ENCODE results near the gene ZNF430.
A peak's percentile ranks its signal among the peaks of the same experiment; 100 is the strongest.
"Not testable (repeated sequence)": the region's sequence is repeated elsewhere in the genome, so short reads cannot be mapped to it uniquely, and the experiment has no call there.

The ZNF430 gene

DNA sequence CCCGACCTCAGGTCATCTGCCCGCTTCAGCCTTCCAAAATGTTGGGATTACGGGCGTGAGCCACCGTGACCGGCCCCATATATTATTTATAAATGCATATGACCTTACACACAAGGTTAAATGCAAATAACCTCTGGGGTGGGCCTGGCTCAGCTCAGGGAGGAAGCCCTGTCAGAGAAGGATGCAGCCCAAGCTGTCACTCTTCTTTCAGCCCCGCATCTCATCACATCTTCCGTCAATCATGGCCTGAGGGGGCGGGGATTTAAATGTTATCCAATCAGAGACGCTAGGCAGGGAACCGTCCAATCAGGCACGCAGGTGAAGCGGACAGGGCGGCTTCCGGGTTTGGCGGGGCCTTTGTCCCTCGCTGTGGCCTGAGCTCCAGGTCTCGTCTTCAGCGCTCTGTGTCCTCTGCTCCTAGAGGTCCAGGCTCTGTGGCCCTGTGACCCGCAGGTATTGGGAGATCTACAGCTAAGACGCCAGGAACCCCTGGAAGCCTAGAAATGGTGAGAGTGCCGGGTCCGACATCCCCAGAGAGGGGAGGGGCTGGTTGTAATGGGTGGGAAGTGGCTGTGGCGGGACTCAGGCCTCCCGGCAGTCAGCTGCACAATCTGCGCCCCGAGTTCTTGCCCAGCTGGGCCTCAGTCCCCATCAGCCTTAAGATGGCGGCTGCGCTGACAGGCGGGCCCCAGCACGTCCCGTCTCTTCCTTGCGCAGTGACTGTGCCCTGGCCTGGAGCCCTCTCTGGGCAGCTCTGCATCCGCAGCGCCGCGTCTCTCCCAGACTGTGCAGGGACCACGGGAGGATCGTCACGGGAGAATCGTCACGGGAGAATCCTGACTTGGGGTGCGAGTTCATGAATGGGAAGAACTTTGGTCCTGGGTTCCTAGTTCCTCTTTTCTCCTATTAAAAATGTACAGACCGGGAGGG lies at the start of gene ZNF430:
TSS of gene ZNF430 (plus strand) at position 360 of the 930 bp plus-strand sequence. CDS start at position 504, 144 bp downstream.
- peak within 1 kb of the TSS; percentile 60 to 95 (median 83) for H3K4me3 ChIP-seq
- H3K27ac ChIP-seq: peak within 1 kb of the TSS; percentile 10 to 96 (median 92)

DNA sequence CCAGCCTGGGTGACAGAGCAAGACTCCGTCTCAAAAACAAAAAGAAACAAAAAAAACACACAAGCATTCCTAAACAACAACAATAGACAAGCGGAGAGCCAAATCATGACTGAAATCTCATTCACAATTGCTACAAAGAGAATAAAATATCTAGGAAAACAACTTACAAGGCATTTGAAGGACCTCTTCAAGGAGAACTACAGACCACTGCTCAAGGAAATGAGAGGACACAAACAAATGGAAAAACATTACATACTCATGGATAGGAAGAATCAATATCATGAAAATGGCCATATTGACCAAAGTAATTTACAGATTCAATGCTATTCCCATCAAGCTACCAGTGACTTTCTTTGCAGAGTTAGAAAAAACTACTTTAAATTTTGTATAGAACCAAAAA lies 27.7 kb upstream of the ZNF430 start:
- not testable (repeated sequence) for H3K4me3 ChIP-seq, H3K27ac ChIP-seq

DNA sequence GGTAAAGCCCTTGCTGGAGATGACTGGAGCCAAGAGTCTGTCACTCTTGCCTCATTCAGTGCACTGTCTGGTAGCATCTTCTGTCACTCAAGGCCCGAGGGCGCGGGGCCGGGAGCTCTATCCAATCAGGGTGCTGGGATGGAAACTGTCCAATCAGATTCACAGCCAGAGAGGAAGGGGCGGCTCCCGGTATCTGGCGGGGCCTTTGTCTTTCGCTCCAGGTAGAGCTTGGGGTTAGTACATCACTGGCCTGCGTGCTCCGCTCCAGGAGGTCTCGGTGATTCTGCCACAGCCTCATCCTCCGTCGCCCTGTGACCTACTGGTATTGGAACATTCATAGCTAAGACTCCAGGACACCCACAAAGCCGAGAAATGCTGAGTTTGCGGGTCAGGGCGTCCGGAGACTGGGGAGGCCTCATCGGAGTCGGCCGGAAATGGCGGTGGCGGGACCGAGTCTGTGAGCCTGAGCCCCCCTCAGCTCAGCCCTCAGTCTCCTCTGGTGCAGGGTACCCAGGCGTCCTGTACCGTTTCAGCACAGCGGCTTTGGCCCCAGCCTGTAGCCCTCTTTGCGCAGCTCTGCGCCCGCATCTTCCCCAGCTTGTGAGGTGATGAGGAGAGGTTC lies 20.6 kb upstream of the ZNF430 start:
- H3K4me3 ChIP-seq: peak overlapping the region in 6 of 7 experiments; percentile 24 to 44 (median 40)
- no peak overlapping the region for H3K27ac ChIP-seq

DNA sequence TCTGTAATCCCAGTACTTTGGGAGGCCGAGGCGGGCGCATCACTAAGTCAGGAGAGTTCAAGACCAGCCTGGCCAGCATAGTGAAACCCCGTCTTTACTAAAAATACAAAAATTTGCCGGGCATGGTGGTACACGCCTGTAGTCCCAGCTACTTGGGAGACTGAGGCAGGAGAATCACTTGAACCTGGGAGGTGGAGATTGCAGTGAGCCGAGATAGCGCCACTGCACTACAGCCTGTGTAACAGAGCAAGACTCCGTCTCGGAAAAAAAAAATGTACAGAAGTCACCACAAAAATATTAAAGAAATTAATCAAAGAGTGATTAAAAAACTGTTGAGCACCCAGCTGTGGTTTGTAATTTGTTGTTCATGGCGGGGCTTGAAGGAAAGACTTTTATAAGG lies 781 bp downstream of the ZNF430 start:
- peak overlapping the region; percentile 10 to 96 (median 92) for H3K27ac ChIP-seq
- H3K4me3 ChIP-seq: peak overlapping the region; percentile 60 to 95 (median 83)

DNA sequence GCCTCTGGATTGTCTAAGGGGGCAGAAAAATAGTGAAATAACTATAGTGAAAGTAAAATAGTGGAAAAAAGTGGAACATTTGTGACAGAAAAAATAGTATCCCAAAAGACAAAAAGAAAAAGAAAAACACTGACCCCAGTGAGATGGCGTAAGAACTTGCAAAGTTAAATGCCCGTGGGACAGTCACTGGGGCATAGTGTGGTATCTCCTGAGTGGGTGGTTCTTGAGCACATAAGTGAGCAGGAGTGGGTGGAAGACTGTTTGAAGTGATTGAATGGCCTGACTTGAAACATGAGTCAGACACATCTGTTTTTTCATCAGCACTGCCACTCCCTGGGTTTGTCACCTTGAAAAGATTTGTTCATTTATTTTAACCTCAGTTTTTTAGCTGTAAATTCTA lies 2.5 kb downstream of the ZNF430 start:
- Histone ChIP-seq H3K27ac (peak overlapping the region in 19 of 21 experiments; percentile 13 to 79 (median 47)), H3K4me3 (peak overlapping the region in 1 of 7 experiments; percentile 60)

DNA sequence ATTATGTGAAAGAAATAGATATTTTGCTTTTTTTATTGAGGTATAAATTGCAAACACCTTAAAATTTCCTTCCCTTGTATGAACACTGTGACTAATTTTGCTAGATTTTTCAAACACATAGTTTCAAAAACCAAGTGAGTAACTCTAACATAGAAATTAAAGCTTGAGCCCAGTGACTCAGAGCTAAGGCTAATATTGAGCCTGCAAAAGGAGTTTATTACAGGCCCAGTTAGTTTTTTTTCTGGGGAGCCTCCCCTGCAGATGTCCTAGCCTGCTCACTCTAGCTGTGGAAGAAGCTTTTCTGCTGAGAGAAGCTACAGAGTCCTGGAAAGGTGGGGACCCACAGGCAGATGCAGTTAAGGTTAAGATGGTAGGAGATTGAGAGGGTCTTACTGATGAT lies 3.4 kb downstream of the ZNF430 start:
- Histone ChIP-seq H3K27ac (peak overlapping the region in 15 of 21 experiments; percentile 2 to 79 (median 47)), H3K4me3 (no peak overlapping the region)

DNA sequence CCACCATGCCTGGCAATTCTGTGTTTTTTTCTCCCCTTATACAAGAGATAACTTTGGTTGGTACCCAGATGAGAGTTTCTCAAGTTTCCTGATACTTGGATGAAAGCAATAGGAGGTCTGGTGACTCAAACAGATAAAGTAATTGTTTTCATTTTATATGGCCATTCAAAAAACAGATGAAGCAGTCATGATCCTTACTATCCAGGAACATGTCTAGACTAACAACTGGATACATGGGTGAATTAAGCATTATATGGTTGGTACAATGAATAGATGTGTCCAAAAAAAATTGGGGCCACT lies 8.5 kb downstream of the ZNF430 start:
- Histone ChIP-seq H3K27ac (no peak overlapping the region), H3K4me3 (no peak overlapping the region)

DNA sequence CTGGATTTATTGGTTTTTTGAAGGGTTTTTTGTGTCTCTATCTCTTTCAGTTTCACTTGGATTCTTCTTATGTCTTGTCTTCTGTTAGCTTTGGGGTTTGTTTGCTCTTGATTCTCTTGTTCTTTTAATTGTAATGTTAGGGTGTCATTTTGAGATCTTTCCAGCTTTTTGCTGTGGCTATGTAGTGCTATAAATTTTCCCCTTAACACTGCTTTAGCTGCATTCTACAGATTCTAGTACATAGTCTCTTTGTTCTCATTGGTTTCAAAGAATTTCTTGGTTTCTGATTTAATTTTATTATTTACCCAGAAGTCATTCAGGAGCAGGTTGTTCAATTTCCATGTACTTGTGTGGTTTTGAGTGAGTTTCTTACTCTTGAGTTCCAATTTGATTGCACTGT lies 24.6 kb downstream of the ZNF430 start:
- Histone ChIP-seq H3K4me3 (no peak overlapping the region), H3K27ac (no peak overlapping the region)

DNA sequence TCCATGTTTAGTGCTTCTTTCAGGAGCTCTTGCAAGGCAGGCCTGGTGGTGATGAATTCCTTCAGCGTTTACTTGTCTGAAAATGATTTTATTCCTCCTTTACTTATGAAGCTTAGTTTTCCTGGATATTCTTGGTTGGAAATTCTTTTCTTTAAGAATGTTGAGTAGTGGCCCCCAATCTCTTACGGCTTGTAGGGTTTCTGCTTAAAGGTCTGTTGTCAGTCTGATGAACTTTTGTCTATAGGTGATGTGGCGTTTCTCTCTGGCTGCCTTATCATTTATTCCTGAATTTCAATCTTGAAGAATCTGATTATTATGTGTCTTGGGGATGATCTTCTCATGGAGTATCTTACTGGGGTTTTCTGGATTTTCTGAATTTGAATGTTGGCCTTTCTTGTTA lies 26.0 kb downstream of the ZNF430 start:
- H3K27ac ChIP-seq: no peak overlapping the region

DNA sequence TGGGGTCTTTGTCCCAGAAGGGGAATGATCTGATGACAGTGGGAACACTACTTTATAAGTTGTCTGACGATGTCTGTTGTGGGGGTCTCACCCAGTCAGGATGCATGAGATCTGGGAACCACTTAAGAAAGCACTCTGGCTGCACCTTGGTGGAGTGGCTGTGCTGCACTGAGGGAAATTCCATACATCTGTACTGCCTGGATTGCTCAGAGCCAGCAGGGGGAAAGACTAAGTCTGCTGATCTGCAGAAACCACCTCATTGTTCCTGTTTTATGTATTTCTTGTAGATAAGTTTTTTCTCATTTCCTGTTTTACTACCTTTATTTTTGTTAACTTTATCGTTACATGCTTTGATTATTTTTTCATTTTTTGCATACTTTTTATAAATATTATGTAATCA lies 27.3 kb downstream of the ZNF430 start:
- Histone ChIP-seq H3K4me3 (no peak overlapping the region), H3K27ac (no peak overlapping the region)

More for the DNA sequence above, 26.0 kb downstream of the ZNF430 start:
- no peak overlapping the region for H3K4me3 ChIP-seq

DNA sequence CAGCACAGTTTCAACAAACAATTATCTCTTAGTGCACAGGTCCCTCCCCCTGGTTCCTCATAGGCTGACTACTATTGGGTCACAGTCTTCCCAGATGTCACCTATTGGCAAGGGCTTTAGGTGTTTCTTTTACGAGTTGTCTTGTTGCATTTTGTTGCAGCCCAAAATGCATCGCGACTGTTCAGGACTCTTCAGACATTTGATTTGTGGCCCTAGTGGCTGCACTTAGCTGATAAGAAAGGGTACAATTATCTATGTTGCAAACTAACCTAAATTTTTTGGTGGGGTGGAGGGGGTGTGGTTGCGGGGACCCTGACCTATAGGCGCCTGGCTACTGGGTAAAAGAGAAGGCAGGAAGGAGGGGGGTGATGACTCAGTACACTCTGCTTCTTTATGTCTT lies 32.4 kb downstream of the ZNF430 start:
- Histone ChIP-seq H3K27ac (no peak overlapping the region), H3K4me3 (no peak overlapping the region)

DNA sequence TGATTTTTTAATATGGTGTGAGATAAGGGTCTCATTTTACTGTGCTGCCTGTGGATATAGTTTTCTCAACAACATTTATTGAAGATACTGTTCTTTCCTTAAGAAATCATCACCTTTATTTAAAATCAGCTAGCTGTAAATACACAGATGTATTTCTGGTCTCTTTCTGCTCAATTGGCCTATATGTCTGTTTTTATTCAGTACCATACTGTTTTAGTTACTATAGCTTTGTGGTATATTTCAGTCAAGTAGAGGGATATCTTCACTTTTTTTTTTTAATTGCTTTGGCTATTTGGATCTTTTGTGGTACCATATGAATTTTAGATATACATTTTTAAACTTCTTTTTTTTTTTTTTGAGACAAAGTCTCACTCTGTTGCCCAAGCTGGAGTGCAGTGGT lies 44.9 kb downstream of the ZNF430 start:
- Histone ChIP-seq H3K27ac (no peak overlapping the region), H3K4me3 (no peak overlapping the region)

DNA sequence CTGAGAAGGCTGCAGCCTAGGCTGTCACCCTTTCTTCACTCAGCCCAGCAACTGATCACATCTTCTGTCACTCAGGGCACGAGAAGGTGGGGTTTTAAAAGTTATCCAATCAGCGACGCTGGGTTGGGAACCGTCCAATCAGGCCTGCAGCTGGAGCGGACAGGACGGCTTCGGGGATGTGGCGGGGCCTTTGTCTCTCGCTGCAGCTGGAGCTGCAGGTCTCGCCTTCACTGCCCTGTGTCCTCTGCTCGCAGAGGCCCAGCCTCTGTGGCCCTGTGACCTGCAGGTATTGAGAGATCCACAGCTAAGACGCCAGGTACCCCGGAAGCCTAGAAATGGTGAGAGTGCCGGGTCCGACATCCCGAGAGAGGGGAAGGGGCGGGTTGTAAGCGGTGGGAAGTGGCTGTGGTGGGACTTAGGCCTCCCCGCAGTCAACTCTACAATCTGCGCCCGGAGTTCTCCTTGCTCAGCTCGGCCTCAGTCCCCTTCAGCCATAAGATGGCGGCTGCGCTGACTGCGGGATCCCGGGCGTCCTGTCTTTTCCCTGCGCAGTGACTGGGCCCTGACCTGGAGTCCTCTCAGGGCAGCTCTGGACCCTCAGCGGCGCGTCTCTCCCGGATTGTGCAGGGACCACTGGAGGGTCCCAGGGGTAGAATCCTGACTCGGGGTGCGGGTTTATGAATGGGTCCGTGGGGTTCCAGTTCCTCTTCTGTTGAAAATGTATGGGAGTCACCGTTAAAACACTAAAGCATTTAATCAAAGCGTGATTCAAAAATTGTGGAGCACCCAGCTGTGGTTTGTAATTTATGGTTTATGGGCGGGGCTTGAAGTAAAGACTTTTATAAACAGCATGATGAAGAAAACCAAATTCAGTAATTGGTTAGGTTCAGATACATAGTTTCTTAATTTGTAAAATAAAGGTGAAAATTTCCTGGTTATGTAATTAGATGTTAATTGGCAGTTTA lies 61.8 kb downstream of the ZNF430 start, which contains the start of gene ZNF714:
TSS of gene ZNF714 (plus strand) at position 193 of the 965 bp plus-strand sequence. CDS start 16,066 bp downstream, outside the sequence.
- Histone ChIP-seq H3K4me3 (peak within 1 kb of the TSS; percentile 48 to 67 (median 56)), H3K27ac (peak within 1 kb of the TSS in 16 of 21 experiments; percentile 43 to 79 (median 66))

DNA sequence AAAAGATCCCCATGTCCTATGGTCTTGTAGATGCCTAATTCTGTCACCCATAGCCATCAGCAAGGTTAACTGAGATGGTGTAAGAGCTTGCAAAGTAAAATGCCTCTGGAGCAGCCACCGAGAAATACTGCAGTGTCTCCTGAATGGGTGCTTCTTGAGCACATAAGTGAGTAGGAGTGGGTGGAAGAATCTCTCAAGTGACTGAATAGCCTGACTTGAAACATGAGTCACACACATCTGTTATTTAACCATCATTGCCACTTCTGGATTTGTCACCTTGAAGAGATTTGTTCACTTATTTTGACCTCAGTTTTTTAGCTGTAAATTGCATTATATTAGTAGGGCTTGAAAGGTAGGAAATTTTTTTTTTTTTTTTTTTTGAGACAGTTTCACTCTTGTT lies 63.9 kb downstream of the ZNF430 start:
- Histone ChIP-seq H3K4me3 (no peak overlapping the region), H3K27ac (no peak overlapping the region)

DNA sequence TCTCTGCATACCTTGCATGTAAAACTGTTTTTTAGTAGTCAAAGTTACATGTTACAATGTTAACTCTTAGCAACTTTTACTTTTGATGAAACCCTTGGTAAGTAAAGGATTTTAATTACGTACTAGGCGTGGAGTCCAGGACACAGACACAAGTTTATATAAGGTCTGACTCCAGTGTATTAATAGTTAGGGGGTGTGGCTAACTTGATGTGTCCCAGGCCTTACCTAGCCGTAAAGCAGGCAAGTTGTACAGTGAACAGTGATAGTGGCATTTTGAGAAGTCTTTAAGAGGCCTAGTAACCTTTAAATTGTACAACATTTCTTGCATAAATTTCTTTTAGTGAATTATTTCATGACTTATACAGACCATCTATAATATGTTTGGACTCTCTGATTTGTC lies 67.4 kb downstream of the ZNF430 start:
- Histone ChIP-seq H3K4me3 (no peak overlapping the region), H3K27ac (no peak overlapping the region)

DNA sequence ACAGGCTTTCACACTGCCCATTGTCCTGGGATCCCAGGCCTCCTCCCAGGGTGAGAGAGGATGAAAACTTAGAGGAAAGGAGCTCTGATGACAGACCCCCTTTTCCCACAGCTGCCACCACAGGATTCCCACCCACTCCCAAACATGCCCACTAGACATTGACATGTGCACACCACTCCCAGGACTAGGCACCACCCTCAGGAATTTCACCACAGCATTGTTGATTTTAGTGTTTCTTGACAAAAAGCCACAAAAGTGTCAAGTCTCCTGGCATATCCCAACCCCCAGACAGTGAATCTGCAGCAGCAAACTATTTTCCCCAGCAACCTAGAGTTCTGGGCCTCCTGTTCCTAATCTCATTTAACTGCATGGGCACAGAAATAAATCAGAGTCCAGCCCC lies 71.7 kb downstream of the ZNF430 start:
- H3K4me3 ChIP-seq: no peak overlapping the region
- H3K27ac ChIP-seq: no peak overlapping the region

DNA sequence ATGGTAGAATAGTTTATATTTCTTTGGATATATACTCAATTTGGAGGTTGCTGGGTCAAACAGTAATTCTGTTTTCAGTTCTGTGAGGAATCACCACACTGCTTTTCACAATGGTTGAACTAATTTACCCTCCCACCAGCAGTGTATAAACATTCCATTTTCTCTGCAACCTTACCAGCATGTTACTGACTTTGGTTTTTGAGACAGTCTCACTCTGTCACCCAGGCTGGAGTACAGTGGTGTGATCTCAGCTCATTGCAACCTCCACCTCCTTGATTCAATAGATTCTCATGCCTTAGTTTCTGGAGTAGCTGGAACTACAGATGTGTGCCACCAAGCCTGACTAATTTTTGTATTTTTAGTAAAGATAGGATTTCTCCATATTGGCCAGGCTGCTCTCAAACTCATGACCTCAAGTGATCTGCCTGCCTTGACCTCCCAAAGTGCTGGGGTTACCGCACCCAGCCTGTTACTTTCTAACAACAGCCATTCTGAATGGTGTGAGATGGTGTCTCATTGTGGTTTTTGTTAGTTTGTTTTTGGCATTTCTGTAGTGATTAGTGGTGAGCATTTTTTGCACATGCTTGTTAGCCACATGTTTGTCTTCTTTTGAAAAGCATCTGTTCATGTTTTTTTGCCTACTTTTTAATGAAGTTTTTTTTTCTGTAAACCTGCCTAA lies 74.0 kb downstream of the ZNF430 start:
- no peak overlapping the region for H3K4me3 ChIP-seq
- no peak overlapping the region for H3K27ac ChIP-seq

DNA sequence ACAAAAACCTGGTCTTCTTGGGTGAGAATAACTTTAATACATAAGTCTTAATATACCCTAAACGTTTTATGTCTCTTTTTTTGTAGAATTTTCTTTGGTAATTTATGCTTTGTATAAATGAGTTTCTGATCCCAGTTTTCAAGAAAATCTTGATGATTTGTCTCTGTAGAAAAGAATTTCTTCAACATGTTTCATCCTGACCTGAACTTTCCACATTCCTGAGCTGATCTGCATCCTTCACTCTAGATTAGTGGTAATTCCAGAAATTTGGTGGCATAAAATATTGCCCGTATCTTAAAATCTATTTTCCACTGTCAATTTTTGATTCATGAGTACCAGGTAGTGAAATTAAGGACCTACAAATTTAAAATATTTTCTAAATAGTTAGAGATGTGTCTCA lies 77.8 kb downstream of the ZNF430 start:
- no peak overlapping the region for H3K4me3 ChIP-seq
- no peak overlapping the region for H3K27ac ChIP-seq

DNA sequence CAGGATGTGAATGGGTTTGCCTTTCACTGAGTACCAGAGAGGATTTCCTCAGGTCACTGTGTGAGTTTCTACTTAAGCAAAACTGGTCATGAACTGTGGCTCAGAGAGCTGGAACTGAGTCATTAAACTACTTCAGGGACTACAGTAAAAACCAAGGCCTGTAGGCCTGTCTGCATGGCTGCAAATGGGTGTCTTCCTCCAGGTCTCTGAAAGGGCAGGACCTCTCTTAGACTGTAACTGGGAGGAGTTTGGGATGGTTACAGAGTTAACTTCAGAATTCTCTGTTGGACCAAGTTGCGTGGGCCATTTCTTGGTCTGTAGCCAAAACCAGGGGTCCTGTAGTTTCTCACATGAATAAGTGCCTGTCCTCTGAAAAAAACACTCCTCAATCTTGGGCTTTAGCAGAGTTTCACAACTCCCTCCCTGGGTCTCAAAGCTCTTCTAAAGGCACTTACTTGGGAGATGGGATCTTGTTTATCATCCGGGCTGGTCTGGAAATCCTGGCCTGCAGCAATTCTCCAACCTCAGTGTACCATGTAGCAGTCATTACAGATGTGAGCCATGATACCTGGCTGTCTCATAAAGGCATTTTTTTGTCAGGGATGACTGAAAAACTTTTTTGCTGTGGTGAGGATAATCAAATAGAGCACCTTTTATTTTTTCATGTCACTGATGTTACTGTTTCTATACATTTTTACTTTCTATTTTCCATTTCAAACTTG lies 81.2 kb downstream of the ZNF430 start:
- H3K4me3 ChIP-seq: no peak overlapping the region
- no peak overlapping the region for H3K27ac ChIP-seq
